B cell (primary cell): ENCODE measurements around the gene LMBR1L.

Source experiments
- CTCF ChIP-seq: fragments of 200-600 bp; IDR thresholded peaks from one replicate; pipeline ENCODE4 v1.8.0; 2022; ENCODE audit warnings: antibody characterized with exemption, mild to moderate bottlenecking
- EZH2 ChIP-seq: IDR thresholded peaks from 2 replicates; pipeline ENCODE4 v1.6.1; 2012; ENCODE audit warnings: borderline replicate concordance, low read depth, mild to moderate bottlenecking, moderate library complexity, low read length; ENCODE audit not compliant: insufficient read depth, poor library complexity, severe bottlenecking

GRCh38 chr12:49093792-49094159, 16.9 kb downstream of the LMBR1L start:
- TF ChIP-seq CTCF (no peak), EZH2 (no peak)
